HFFc6 (cell line): ENCODE data around the gene SLC9A6. TPM values are rescaled to one million over a fixed set of nuclear protein-coding genes. Genes with fewer than 3 reads are reported as not detected.

ENCODE experiments used
- DNase-seq: peaks from one replicate; pipeline ENCODE4 v3.0.0-alpha.2; 2018
- H3K27ac Mint-ChIP-seq: 2 replicates; pipeline ENCODE4 v1.8.0; 2020; ENCODE audit warnings: mild to moderate bottlenecking, mixed read lengths
- H3K27me3 Mint-ChIP-seq: 2 replicates; pipeline ENCODE4 v1.8.0; 2021; ENCODE audit warnings: mild to moderate bottlenecking, moderate library complexity, mixed read lengths; ENCODE audit not compliant: insufficient read depth
- H3K36me3 Mint-ChIP-seq: 2 replicates; pipeline ENCODE4 v1.8.0; 2021; ENCODE audit warnings: low read depth, mixed read lengths
- H3K4me1 Mint-ChIP-seq: 2 replicates; pipeline ENCODE4 v1.8.0; 2020; ENCODE audit warnings: low read depth, mixed read lengths
- H3K4me3 Mint-ChIP-seq: 2 replicates; pipeline ENCODE4 v1.8.0; 2020; ENCODE audit warnings: mild to moderate bottlenecking, moderate library complexity, mixed read lengths
- H3K9me3 Mint-ChIP-seq: 2 replicates; pipeline ENCODE4 v1.8.0; 2020; ENCODE audit warnings: mild to moderate bottlenecking, mixed read lengths
- total RNA-seq, 6 experiments: library from RNA; stranded (reverse); fragmentation: NEBNext Ultra II Directional; extraction: Animal tissue kit (Norgen Biotek cat#: 25700); gene quantifications; 2 replicates in 1 of 6; 3 replicates in 5 of 6; pipeline ENCODE4 v1.2.3, GENCODE V29; 2021
- TF ChIP-seq, protein P1 (sequence below): fragments of 200-600 bp; sonication (generic); IDR thresholded peaks from 2 replicates; pipeline ENCODE4 v1.5.0; 2021; ENCODE audit warnings: antibody characterized with exemption, mild to moderate bottlenecking

Gene SLC9A6
- total RNA-seq, 6 experiments from 2014 or later, result 16.0 to 22.7 (median 18.6) TPM

DNA sequence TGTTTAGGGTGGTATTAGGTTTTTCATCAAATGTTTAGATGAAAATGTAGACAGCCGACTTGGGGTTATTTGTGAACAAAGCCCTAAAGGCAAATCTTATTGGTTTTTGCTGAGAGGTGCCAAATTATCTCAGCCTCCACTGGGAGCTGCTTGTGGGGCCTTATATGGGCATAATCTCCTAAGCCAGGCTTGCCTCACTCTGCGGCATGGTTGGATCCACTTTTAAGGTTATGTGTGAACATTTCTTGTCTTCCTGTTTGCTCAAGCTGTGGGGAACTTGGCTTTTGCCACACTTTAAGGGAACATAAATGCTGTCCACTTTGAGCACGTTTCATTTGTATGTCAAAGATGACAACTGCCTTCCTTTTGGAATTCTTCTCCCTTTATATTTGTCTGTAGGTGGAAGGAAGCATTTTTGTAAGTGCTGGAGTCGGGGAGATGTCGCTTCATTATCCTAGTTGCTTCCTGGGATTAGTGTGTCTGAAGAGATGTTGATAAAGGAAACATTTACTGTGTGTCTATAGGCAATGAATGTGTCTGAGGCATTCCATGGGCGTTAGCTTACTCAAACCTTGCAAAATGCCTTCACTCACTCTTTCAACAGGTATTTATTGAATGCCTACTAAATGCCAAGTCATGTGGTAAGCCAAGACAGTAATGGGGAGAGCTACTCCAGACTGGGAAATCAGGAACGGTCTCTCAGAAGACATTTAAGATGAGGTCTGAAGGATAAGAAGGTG lies 78.3 kb downstream of the SLC9A6 start:
- peaks cover 7% of the 10 kb centered on the region for H3K27me3 Mint-ChIP-seq
- H3K4me3 Mint-ChIP-seq, result no peak overlapping the region
- H3K4me1 Mint-ChIP-seq, result peaks cover 22% of the 10 kb centered on the region
- TF ChIP-seq, protein P1, sequence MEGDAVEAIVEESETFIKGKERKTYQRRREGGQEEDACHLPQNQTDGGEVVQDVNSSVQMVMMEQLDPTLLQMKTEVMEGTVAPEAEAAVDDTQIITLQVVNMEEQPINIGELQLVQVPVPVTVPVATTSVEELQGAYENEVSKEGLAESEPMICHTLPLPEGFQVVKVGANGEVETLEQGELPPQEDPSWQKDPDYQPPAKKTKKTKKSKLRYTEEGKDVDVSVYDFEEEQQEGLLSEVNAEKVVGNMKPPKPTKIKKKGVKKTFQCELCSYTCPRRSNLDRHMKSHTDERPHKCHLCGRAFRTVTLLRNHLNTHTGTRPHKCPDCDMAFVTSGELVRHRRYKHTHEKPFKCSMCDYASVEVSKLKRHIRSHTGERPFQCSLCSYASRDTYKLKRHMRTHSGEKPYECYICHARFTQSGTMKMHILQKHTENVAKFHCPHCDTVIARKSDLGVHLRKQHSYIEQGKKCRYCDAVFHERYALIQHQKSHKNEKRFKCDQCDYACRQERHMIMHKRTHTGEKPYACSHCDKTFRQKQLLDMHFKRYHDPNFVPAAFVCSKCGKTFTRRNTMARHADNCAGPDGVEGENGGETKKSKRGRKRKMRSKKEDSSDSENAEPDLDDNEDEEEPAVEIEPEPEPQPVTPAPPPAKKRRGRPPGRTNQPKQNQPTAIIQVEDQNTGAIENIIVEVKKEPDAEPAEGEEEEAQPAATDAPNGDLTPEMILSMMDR, result no peak
- H3K27ac Mint-ChIP-seq, result no peak overlapping the region
- no peak for DNase-seq
- no peaks in the 10 kb centered on the region for H3K9me3 Mint-ChIP-seq
- H3K36me3 Mint-ChIP-seq, result no peaks in the 10 kb centered on the region

DNA sequence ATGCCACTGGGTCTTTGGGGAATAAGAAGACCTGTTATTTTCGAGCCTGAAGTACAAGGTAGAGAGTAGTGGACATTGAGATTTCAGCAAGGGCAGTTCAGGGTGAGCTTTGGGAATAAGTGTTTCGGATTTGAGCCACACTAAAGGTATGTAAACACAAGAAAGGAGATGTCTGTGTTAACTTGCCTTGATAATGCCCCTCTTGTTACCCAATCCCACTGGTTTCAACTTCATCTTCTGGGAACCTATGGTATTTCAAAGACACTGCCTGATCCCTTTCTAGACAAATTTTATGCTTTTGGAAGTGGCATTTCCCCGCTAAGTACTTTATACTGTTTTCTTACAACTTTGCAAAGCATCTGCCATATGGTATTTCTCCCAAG lies 79.4 kb downstream of the SLC9A6 start:
- no peak for DNase-seq
- TF ChIP-seq, protein P1, result no peak
- H3K36me3 Mint-ChIP-seq, result no peaks in the 10 kb centered on the region
- peaks cover 22% of the 10 kb centered on the region for H3K4me1 Mint-ChIP-seq
- H3K4me3 Mint-ChIP-seq, result peak overlapping the region; percentile 60; the same call in 1 of the 2 replicates
- H3K27me3 Mint-ChIP-seq, result peaks cover 14% of the 10 kb centered on the region
- no peak overlapping the region for H3K27ac Mint-ChIP-seq
- H3K9me3 Mint-ChIP-seq, result no peaks in the 10 kb centered on the region

- Mint-ChIP-seq H3K27ac (no peak overlapping the region), H3K4me1 (peaks cover 22% of the 10 kb centered on the region), H3K27me3 (peaks cover 14% of the 10 kb centered on the region), H3K9me3 (no peaks in the 10 kb centered on the region), H3K4me3 (peak overlapping the region; percentile 60), H3K36me3 (no peaks in the 10 kb centered on the region)
- TF ChIP-seq, protein P1, result no peak
- DNase-seq, result no peak
Observed at GRCh38 chrX:136065044-136065671, 79.9 kb downstream of the SLC9A6 start.

- Mint-ChIP-seq H3K4me1 (peaks cover 22% of the 10 kb centered on the region), H3K9me3 (no peaks in the 10 kb centered on the region), H3K4me3 (no peak overlapping the region), H3K27ac (no peak overlapping the region), H3K36me3 (no peaks in the 10 kb centered on the region), H3K27me3 (peaks cover 11% of the 10 kb centered on the region)
- no peak for DNase-seq
- TF ChIP-seq, protein P1, result no peak
Observed at GRCh38 chrX:136067097-136067496, 81.9 kb downstream of the SLC9A6 start.

GRCh38 chrX:136067966-136068365 lies 82.7 kb downstream of the SLC9A6 start:
- Mint-ChIP-seq H3K27ac (no peak overlapping the region), H3K4me3 (no peak overlapping the region), H3K36me3 (no peaks in the 10 kb centered on the region), H3K27me3 (peaks cover 16% of the 10 kb centered on the region), H3K4me1 (peaks cover 22% of the 10 kb centered on the region), H3K9me3 (no peaks in the 10 kb centered on the region)
- TF ChIP-seq, protein P1, result no peak
- no peak for DNase-seq
